ENCODE results near the gene NMS.
"Not testable (repeated sequence)": the region's sequence is repeated elsewhere in the genome, so short reads cannot be mapped to it uniquely, and the experiment has no call there.

The NMS gene, protein sequence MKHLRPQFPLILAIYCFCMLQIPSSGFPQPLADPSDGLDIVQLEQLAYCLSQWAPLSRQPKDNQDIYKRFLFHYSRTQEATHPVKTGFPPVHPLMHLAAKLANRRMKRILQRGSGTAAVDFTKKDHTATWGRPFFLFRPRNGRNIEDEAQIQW

DNA sequence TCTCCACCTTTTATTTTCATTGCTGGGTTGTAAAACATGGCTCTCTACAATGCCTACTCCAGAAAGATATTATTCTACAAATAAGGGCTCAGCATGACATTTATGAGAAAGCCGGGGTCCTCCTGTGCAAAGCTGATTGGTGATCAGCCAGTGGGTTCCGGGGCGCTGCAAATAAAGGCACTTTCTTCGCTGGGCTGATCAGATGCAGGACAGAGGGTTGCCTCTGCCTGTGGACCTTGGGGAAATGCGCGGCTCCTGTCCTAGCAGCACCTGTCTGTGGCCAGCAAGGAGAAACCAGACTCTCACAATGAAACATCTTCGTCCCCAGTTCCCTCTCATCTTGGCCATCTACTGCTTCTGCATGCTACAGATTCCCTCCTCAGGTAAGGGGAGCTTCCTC lies at the start of gene NMS:
NMS (plus strand) TSS at position 301 of the 400 bp plus-strand sequence; CDS start at position 308, 7 bp downstream.
- no peak for DNase-seq (ENCODE audit: low spot score)

DNA sequence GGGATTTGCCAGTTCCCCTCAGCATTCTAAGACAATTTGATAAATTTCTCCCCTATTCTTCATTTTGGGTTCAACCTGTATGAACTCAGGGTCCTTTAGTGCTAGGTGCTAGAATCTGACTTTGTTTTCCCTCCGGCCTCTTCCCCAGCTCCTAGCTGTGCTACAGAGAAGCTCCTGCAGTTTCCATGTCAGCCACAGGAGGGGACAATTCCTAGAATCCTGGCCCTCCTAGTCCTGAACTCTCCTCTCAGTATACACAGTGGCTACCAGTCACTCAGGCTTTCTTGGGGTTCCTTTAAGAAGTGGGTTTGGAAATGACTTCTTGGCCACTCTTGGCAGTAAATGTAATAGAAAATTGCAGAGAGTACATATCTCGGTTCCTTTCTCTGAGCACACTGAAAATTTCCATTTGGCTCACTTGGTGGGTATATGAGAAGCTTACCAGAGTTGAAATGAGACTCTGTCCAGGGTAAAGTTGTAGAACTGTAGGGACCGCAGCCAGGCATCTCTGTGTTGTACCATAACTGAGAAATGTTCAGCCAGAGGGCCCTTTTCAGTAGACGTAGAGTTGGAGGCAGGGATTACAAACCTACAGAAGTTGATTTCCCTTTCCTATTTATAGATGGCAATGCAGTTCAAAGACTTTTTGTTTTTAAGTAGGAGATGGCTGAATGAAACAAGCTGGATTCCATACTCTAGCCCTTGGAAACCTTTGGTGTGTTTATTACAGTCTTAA lies 47.8 kb upstream of the NMS start:
- DNase-seq (ENCODE audit: low spot score) = peak; percentile 48

DNA sequence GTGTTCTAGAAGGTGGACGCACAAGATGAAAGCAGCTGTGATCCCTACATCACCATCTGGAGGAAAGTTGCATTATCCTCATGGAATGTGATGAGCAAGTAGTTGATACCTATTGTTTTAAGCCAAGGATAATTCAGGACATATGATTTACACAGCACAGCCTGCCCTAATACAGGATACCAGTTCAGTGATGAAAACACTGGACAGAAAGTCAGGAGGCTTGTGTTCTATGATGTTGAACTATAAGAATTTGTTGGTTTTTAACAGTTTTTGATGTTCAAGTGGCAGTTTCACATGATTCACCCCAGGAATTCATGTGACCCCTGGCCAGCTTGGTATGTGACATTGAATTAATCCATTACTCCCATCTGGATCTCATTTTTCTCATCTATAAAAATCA lies 46.7 kb upstream of the NMS start:
- DNase-seq (ENCODE audit: low spot score) = no peak

DNA sequence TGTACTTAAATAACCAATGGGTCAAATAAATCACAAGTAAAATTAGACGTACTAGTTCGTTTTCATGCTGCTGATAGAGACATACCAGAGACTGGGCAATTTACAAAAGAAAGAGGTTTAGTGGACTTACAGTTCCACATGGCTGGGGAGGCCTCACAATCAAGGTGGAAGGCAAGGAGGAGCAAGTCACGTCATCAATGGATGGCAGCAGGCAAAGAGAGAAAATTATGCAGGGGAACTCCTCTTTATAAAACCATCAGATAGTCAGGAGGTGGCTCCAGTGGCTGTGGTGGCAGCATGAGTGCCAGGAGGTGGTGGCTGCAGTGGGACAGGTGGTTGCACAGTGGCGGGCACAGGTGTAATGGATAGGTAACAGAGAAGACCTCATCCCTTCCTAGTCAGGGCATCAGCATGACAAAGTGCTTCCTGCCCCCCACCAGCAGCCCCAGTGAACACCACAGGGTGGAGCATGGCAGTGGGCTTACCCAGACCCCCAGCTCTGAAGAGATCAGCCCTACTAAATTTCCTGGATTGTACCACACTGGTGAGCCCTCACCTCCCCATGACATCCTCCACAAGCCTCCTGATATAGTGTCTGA lies 45.9 kb upstream of the NMS start:
- no peak for DNase-seq (ENCODE audit: low spot score)

DNA sequence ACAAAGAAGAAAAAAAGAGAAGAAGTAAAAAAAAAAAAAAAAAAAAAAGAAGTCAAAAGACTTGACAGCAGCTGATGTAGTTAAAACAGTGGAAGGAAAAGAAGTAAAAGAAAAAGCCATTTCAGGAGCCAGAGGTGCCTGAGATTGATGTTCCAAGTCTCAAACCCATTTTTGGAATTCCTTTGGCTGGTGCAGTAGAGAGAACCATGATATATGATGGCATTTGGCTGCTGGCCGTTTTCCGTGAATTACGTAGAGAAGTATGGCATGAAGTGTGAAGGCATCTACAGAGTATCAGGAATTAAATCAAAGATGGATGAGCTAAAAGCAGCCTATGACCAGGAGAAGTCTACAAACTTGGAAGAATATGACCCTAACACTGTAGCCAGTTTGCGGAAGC lies 45.2 kb upstream of the NMS start:
- no peak for DNase-seq (ENCODE audit: low spot score)

DNA sequence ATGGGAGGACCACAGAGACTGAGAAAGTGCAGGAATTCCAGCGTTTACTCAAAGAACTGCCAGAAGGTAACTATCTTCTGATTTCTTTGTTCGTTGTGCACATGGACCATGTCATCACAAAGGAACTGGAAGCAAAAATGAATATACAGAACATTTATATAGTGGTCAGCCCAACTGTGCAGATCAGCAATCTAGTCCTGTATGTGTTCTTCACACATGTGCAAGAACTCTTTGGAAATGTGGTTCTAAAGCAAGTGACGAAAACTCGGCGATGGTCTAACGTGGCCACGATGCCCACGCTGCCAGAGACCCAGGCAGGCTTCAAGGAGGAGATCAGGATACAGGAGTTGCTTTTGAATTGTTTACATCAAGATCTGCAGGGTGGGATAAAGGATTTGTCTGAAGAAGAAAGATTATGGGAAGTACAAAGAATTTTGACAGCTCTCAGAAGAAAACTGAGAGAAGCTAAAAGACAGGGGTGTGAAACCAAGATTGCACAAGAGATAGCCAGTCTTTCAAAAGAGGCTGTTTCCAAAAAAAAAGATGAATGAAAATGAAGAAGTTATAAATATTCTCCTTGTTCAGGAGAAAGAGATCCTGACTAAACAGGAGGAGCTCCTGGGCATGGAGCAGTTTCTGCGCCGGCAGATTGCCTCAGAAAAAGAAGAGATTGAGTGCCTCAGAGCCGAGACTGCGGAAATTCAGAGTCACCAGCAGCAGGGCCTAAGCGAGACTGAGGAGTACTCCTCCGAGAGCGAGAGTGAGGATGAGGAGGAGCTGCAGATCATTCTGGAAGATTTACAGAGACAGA lies 44.5 kb upstream of the NMS start:
- DNase-seq (ENCODE audit: low spot score) = no peak

DNA sequence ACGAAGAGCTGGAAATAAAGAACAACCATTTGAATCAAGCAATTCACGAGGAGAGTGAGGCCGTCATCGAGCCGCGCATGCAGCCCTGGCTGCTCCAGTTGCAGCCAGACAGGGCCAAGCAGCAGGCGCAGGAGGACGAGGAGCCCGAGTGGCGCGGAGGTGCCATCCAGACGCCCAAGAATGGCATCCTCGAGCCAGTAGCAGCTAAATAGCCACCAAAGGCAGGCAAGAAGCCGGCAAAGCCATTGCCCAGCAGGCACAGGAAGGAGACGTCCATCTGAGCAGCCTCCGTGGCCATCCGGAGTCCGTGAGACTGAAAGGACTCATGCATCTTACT lies 43.9 kb upstream of the NMS start:
- DNase-seq (ENCODE audit: low spot score) = no peak

DNA sequence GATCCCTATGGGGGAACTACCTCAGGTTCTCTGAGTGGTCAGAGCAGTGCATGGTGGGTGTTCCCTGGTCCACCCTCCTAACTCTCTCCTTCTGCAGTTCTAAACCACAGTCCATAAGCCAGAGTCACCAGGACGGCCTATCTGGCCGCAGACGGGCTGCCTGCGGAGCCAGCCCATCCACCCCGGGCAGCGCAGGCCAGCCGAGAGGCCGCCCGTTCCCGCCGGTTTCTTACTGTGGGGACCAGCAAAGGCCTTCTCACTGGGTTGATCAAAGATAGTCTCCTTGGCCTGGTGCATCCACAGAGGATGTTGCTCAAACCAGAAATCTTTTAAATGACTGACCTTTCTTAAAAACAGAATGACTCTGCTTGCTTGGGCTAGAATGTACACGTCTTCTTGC lies 43.2 kb upstream of the NMS start:
- DNase-seq (ENCODE audit: low spot score) = no peak

DNA sequence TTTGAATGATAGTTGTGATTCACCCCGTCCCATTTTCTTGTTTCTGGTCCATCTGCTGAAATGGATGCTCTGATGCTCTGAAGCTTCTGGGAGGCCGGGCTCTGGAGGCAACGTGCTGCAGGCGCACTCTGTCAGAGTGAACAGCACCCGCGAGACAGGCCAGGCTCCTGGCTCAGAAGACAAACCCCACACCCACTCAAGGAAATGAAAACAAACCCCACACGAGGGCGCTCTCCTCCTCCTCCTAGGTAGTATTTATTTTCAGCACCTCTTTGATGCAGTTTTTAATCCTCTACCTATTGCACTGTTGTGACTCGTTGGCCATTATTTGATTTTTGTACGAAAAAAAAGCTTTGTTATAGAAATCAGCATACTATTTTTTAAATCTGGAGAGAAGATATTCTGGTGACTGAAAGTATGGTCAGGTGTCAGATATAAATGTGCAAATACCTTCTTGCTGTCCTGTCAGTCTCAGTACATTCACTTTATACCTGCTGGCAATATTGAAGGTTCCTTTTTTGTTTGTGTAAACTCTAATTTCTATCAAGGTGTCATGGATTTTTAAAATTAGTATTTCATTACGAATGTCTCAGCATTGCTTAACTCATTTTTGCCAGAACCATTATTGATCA lies 42.5 kb upstream of the NMS start:
- DNase-seq (ENCODE audit: low spot score) = peak; percentile 43

DNA sequence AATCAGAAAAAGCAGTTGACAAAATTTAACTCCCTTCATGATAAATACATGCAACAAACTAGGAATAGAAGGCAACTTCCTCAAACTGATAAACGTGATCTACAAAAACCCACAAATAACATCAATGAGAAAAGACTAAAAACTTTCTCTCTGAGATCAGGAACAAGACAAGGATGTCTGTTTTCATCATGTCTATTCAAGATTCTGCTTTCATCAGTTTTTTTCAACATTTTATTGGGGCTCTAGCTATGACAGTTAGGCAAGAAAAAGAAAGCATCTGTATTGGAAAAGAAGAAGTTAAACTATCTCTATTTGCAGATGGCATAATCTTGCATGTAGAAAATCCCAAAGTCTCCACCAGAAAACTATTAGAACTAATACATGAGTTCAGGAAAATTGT lies 40.6 kb upstream of the NMS start:
- no peak for DNase-seq (ENCODE audit: low spot score)

DNA sequence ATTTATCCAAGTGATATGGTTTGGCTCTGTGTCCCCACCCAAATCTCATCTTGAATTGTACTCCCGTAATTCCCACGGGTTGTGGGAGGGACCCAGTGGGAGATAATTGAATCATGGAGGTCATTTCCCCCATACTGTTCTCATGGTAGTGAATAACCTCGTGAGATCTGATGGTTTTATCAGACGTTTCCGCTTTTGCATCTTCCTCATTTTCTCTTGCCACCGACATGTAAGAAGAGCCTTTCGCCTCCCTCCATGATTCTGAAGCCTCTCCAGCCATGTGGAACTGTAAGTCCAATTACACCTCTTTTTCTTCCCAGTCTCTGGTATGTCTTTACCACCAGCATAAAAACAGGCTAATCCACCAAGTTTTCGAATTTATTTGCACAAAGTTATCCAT lies 32.5 kb upstream of the NMS start:
- no peak for DNase-seq (ENCODE audit: low spot score)

DNA sequence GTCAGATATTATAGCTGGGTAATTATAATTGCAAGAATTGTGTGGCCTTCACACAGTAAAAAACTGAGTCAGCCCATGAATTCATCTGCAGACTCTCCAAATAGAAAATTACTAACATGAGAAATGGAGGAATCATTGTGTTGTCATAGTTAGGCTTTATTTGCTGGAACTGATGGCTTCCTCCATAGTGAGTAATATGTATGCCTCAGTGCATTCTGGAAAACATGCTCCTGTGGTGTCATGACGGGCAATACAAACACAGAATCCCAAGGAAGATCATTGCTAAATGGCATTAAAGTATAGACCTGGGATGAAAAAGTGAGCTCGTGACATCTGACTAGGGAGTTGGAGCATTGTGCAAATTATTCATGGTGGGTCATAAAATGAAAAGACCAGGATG lies 23.6 kb upstream of the NMS start:
- no peak for DNase-seq (ENCODE audit: low spot score)

DNA sequence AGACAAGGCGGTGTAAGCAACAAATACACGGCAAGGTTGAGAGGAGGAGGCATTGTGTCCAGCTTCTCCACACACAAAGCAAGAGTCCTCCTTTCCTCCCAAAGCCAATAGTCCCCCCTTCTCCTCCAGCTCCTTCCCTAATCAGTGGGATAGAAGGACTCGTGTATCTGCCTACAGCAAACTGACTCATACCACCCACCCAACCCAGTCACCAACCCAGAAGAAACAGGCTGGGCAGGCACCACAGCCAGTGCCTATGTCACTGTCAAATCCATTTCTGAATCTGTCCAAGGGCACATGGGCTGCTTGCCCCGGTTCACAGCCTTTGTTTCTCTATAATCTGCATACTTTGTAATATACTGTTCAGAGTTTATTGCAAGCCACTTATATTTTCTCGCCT lies 19.2 kb upstream of the NMS start:
- no peak for DNase-seq (ENCODE audit: low spot score)

DNA sequence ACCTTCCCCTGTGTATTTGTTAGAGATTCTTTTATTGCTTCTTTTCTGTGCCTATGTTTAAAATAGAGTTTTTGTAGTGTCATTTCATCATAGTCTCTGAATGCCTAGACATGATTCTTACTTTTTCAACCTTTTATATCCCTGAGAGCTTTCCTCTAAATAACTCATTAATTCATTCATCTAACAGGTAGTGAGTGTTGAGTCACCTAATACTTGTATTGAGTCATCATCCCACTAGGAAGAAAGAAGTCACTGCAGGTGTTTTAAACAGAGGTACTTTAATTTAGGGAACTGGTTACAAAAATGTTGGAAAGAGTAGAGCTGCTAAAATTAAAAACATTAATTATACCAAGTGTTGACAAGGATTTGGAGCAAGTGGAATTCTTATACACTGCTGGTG lies 18.5 kb upstream of the NMS start:
- DNase-seq (ENCODE audit: low spot score) = no peak

DNA sequence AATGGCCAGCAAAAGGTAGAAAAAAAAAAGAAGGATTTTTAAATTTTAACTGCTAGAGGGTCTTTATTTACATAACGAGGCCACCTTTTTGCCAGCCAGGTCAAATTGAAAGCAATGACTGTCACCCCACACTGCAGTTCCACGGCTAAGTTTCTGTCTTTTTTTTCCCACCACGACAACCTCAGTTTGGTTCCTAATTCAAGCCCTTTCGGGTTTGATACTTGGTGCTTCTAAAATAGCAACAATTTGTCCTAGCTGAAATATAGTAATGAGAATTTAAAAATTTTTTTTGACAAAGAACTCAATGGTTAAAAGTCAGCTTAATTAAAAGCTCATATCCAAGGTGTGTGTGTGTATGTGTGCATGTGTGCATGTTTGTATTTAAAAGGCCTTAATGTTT lies 16.4 kb upstream of the NMS start:
- DNase-seq (ENCODE audit: low spot score) = no peak

DNA sequence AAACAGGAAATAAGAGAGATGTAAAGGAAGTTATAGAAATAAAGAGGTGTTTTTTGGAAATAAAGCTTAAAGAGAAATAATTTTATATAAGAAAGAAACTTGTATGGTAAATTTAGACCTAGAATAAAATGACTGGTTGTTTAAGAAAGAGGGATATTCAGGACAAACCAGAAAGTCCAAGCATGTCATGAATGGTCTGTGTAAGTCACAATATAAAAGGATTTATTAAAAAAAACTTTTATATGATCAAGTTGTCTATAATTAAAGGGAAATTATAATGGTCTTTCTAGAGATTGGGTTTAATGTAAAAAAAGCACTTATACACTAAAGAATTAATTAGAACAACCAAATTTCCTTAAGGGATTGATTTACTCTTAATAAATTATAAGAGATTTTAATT lies 13.9 kb upstream of the NMS start:
- not testable (repeated sequence) for DNase-seq (ENCODE audit: low spot score)

DNA sequence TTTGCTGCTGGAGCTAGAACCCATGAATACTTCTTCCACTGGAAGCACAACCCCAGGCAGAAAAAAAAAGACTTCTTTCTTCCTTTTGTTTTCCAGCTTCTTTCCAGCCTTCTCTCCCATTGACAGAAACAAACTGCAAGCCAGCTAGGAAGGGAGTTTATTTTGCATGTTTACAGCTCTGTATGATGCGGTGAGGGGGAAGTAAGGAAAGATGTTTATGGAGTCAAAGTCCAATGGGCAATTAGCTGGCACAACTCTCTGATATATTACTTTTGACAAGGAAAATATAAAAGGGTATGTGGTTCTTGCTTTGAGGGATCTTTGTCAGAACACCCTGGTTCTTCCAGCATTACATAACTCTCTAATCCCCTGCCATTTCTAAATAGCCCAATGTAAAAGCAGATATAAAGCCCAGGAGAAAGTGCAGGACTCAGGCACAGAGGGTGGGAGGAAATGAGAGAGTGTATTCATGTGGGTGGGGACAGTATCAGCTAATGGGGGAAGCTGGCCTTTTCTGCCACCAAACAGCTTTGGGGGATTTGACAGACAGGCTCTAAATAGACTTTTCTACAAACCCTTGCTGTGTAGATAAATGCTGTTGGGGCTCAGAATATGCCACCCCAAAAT lies 9.3 kb upstream of the NMS start:
- DNase-seq (ENCODE audit: low spot score) = peak; percentile 31

DNA sequence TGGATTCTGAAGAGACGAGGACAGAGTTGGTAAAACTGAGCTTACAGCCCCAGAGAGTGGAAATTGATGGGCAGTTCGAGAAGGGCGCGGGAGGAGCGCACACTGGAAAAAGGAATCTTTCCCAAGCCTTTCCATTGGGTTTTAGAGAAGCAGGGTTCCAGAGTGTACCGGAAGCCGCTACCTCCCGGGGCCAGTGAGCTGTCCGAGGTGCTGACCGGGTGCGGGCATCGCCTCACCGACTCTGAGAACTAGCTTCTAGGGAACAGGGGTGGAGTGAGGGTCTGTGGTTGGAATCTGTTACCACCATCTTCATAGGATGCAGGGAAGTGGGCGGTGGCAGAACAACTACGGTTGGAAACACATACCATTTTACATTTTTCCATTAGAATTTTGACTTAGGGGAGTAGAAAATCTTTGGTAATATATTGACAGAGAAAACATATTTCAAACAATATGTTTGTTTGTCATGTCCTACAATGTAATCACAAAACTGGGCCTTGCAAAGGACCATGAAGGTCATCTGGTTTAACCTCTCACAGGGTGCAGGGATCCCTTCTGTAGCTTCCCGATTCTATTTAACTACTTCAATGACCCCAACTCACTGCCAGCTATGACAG lies 724 bp downstream of the NMS start:
- no peak for DNase-seq (ENCODE audit: low spot score)

DNA sequence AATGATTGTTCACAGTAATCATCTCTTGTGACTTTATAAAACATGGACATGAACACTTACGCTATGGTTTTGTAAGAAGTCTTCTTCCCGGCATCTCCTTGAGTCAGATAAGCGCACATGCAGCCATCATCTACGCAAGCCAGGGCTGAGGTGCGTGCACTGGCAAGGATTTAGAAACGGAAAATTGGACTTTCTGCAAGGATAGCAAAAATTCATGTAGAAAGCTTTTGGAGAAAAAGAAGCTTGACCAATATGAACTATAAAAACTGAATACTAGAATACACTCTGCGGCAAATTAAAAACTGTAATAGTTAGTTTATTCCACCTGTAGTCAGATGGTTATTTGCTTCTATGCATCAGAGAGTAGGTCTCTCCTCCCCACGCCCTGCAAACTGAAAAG lies 6.3 kb downstream of the NMS start:
- no peak for DNase-seq (ENCODE audit: low spot score)

DNA sequence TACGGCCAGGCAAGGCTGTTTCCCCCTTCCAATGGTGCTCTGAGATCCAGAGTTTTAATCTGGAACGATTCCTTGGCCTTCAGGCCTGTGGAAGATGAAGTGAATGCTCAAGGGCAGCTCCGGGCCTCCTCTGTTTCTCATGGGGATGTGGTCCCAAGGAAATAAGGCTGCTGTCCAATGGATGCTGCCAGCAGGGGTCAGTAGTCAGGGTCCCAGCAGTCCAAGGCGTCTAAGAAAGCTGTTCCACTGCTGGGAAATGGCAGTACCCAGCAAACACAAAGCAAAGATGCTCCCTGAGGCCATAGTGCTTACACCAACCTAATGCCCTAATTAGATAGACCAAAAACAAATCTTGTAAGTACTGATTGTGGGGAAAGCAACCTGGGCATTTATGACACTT lies 12.5 kb downstream of the NMS start:
- no peak for DNase-seq (ENCODE audit: low spot score)

DNA sequence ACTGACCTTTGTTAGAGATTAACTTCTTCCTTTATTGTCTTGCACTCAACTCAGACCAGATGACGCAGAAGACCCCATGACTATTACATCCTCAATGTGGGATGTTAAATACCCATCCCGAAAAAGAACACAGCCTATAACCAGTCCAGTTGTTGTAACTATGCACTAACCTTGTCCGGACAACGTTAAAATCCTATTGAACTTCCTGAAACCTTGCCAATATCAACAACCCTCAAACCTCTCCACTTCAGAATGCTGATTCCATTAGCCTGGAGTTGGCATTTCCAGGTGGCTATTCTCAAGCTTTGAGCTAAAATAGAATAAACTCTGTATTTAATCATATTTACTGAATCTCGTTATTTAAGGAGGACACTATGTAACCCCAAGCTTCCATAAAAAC lies 13.6 kb downstream of the NMS start:
- DNase-seq (ENCODE audit: low spot score) = no peak

DNA sequence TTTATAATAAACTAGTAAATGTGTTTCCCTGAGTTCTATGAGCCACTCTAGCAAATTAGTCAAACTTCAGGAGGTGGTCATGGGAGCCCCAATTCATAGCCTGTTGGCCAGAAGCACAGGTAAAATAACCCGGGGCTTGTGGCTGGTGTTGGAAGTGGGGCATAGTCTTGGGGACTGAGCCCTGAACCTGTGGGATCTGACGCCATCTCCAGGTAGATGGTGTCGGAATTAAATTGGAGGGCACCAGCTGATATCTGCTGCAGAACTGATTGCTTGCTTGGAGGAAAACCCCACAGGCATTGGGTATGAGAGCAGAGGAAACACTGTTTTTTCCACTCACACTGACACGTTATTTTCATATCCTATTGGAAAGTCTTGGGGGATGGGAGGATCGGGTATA lies 14.1 kb downstream of the NMS start:
- DNase-seq (ENCODE audit: low spot score) = no peak

Measured in SW480 (cell line).